SKM-1 (cell line): ENCODE results near the gene ADAM22.

Source experiments
- DNase-seq: peaks from one replicate; lab custom pipeline; 2025; ENCODE audit not compliant: unreplicated experiment; lab: John Stamatoyannopoulos, UW

ADAM22 gene

GRCh38 chr7:88040694-88041093, 106.6 kb downstream of the ADAM22 start:
- no peak for DNase-seq

- DNase-seq = no peak
Observed at GRCh38 chr7:88041583-88041982, 107.5 kb downstream of the ADAM22 start.

- no peak for DNase-seq
Observed at GRCh38 chr7:88042157-88042556, 108.1 kb downstream of the ADAM22 start.

- DNase-seq = no peak
Observed at GRCh38 chr7:88042803-88043202, 108.8 kb downstream of the ADAM22 start.

GRCh38 chr7:88044069-88044468, 110.0 kb downstream of the ADAM22 start:
- DNase-seq = no peak

GRCh38 chr7:88046839-88047573, 113.0 kb downstream of the ADAM22 start:
- no peak for DNase-seq

- no peak for DNase-seq
Observed at GRCh38 chr7:88057655-88058054, 123.6 kb downstream of the ADAM22 start.

- no peak for DNase-seq
Observed at GRCh38 chr7:88062238-88062637, 128.2 kb downstream of the ADAM22 start.

GRCh38 chr7:88069093-88069492, 135.0 kb downstream of the ADAM22 start:
- DNase-seq = no peak

GRCh38 chr7:88071994-88072714, 138.1 kb downstream of the ADAM22 start:
- no peak for DNase-seq

GRCh38 chr7:88072715-88073055, 138.6 kb downstream of the ADAM22 start:
- no peak for DNase-seq

- DNase-seq = no peak
Observed at GRCh38 chr7:88073626-88074025, 139.6 kb downstream of the ADAM22 start.

GRCh38 chr7:88075216-88075615, 141.2 kb downstream of the ADAM22 start:
- no peak for DNase-seq

- DNase-seq = no peak
Observed at GRCh38 chr7:88083883-88084282, 149.8 kb downstream of the ADAM22 start.

GRCh38 chr7:88089561-88089960, 155.5 kb downstream of the ADAM22 start:
- DNase-seq = no peak

- no peak for DNase-seq
Observed at GRCh38 chr7:88090240-88090639, 156.2 kb downstream of the ADAM22 start.

- DNase-seq = no peak
Observed at GRCh38 chr7:88090671-88091070, 156.6 kb downstream of the ADAM22 start.

- no peak for DNase-seq
Observed at GRCh38 chr7:88091988-88092675, 158.1 kb downstream of the ADAM22 start.

- no peak for DNase-seq
Observed at GRCh38 chr7:88092676-88092999, 158.6 kb downstream of the ADAM22 start.

- no peak for DNase-seq
Observed at GRCh38 chr7:88101769-88102168, 167.7 kb downstream of the ADAM22 start.

GRCh38 chr7:88102675-88103074, 168.6 kb downstream of the ADAM22 start:
- DNase-seq = no peak

GRCh38 chr7:88104732-88105131, 170.7 kb downstream of the ADAM22 start:
- DNase-seq = no peak
